HFF-Myc (cell line): ENCODE measurements around the gene ALDH16A1.
A peak's percentile ranks its signal among the peaks of the same experiment; 100 is the strongest.

Experiments
- DNase-seq: peaks from one replicate; pipeline ENCODE4 v3.0.0-alpha.2; 2011; ENCODE audit warnings: low read depth; ENCODE audit errors: extremely low read depth
- H3K4me3 ChIP-seq: replicated peaks from 2 replicates; pipeline ENCODE4 v1.5.1; 2011; ENCODE audit warnings: low read depth, mild to moderate bottlenecking, control low read depth, low read length
- TF ChIP-seq, protein P1 (sequence below): IDR thresholded peaks from 2 replicates; pipeline ENCODE4 v1.5.1; 2012; ENCODE audit warnings: mild to moderate bottlenecking, low read depth, low read length, control low read depth; ENCODE audit errors: missing control alignments

Gene ALDH16A1

GRCh38 chr19:49445997-49446396 is 7.0 kb upstream of the ALDH16A1 start:
- no peak for DNase-seq
- no peak overlapping the region for H3K4me3 ChIP-seq
- TF ChIP-seq, protein P1, sequence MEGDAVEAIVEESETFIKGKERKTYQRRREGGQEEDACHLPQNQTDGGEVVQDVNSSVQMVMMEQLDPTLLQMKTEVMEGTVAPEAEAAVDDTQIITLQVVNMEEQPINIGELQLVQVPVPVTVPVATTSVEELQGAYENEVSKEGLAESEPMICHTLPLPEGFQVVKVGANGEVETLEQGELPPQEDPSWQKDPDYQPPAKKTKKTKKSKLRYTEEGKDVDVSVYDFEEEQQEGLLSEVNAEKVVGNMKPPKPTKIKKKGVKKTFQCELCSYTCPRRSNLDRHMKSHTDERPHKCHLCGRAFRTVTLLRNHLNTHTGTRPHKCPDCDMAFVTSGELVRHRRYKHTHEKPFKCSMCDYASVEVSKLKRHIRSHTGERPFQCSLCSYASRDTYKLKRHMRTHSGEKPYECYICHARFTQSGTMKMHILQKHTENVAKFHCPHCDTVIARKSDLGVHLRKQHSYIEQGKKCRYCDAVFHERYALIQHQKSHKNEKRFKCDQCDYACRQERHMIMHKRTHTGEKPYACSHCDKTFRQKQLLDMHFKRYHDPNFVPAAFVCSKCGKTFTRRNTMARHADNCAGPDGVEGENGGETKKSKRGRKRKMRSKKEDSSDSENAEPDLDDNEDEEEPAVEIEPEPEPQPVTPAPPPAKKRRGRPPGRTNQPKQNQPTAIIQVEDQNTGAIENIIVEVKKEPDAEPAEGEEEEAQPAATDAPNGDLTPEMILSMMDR: no peak

DNA sequence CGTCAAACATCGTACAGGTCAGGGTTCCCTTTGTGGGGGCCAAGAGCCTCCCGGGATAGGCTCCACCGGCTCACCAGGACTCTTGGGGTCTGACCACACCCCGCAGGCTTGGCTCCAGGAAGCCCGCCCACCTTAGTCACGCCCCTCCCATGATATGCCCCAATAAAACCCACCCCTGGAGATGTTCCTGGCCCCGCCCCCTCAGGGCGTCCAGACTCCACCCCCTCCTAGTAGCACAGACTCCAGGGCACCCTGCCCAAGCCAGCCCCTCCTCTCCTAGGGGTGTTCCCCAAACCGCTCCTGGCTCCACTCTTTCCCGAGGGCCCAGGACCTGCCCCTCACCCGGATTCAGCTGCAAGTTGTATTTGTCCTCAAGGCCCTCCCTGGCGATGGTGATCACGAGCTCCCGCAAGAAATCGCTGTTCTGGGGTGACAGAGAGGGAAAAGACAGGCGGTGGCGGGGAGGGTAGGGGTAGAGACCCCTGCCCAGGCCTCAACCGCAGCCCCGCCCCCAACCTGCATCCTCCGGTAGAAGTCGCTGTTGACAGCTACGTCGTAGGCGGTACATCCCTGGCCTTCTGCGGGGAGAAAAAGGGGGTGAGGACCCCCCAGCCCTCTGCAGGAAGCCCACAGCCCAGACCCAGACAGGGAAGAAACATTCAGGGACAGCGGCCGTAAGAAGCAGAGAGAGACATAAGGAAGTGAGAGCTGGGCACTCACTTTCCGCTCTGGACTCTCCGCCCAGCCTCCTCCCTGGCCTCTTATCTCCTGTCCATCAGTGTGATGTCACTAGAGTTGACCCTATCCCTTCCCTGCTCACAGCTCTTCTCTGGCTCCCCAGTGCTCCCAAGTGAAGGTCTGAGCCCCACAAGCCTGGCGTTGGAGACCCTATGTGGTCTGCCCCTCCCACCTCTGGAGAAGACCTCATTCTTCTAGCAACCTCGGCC is 5.3 kb upstream of the ALDH16A1 start:
- TF ChIP-seq, protein P1: no peak
- no peak overlapping the region for H3K4me3 ChIP-seq
- DNase-seq: no peak

DNA sequence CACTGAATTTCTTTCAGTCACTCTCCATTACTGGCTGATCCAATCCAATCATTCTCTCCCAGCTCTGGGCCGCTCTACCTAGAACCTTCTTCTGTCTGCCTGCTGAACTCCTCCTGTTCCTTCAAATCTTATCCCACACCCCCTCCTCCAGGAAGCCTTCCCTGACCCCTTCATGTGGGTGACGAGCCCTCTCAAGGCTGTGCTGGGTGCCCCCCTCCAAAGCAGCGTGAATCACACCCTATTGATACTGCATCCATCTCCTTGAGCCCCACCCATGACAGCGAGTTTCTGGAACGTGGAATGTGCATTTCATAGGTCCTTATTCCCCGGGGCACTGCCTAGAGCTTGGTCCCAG is 4.6 kb upstream of the ALDH16A1 start:
- DNase-seq: no peak
- TF ChIP-seq, protein P1: no peak
- no peak overlapping the region for H3K4me3 ChIP-seq

- TF ChIP-seq, protein P1: no peak
- no peak for DNase-seq
- peak overlapping the region; percentile 95 for H3K4me3 ChIP-seq
Measured at GRCh38 chr19:49450405-49450804, 2.6 kb upstream of the ALDH16A1 start.

DNA sequence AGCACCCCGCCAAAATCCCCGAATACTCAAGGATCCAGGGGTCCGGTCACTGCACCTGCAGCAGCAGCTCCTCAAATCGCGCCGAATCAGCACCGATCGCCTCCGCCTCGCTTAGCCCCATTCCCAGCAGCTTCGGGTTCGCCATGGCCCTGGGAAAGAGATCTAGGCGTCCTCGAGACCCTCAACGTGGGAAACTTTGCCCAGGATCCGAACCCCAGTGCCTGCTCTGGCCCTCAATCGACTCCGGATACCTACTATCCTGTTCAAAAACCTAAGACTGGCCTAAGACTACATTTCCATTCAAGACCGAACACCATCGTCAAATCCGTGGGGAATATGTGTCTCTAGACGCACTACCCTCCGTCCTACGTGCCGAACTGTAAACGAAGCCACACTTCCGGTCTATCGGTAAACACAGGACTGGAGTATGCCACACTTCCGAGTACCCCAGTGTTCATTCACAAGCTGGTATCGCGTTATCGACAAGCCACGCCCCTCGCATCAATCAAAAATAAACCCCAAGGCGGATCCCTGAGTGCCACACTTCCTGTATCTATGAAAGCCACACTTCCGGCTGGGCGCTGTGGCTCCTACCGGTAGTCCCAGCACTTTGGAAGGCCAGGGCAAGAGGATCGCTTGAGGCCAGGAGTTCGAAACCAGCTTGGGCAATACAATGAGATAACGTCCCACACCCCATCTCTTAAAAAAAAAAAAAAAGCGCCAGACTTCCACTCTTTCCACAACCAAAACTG is 1.4 kb upstream of the ALDH16A1 start, which contains the start of gene PIH1D1:
Gene PIH1D1, minus strand, starts transcription at position 385 of the 752 bp plus-strand sequence. Its CDS starts 240 bp downstream, at position 145.
- TF ChIP-seq, protein P1: no peak
- peak; percentile 100 for DNase-seq
- H3K4me3 ChIP-seq: peak within 1 kb of the TSS; percentile 95

DNA sequence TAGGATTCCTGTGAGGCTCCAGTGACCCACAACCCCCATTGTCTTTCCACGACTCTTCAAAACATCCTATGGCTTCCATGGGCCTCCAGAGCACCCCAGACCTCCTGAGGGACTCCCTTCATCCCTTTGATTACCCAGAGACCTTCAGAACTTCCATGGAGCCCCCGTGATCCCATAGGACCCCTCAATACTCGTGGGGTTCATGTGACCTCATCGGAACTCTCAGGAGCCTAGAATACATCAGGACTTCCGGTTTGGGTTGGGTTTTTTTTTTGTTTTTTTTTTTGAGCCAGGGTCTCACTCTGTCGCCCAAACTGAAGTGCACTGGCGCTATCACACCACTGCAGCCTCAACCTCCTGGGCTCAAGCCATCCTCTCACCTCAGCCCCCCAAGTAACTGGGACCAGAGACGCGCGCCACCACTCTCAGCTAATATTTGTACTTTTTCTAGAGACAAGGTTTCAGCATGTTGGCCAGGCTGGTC is 774 bp downstream of the ALDH16A1 start:
- TF ChIP-seq, protein P1: no peak
- DNase-seq: no peak
- peak overlapping the region; percentile 62 for H3K4me3 ChIP-seq
